HG03064 (cell line): Measurements from ENCODE around the gene TJP2.
"Not testable (repeated sequence)": the region's sequence is repeated elsewhere in the genome, so short reads cannot be mapped to it uniquely, and the experiment has no call there.

Experiments used
- ATAC-seq: cut with Tn5 transposase; IDR thresholded peaks from one replicate; pipeline ENCODE4 v1.9.1; 2021; ENCODE audit warnings: low read depth; ENCODE audit not compliant: unreplicated experiment

TJP2 gene

GRCh38 chr9:69273161-69273560, 99.1 kb downstream of the TJP2 start:
- ATAC-seq, result no peak

- no peak for ATAC-seq
Observed at GRCh38 chr9:69276775-69277174, 102.7 kb downstream of the TJP2 start.

- ATAC-seq, result peak; percentile 75
Observed at GRCh38 chr9:69279084-69279731, 105.1 kb downstream of the TJP2 start.

GRCh38 chr9:69279733-69280132, 105.7 kb downstream of the TJP2 start:
- ATAC-seq, result no peak

GRCh38 chr9:69283003-69283402, 108.9 kb downstream of the TJP2 start:
- no peak for ATAC-seq

- ATAC-seq, result no peak
Observed at GRCh38 chr9:69292078-69292477, 118.0 kb downstream of the TJP2 start.

GRCh38 chr9:69293156-69293555, 119.1 kb downstream of the TJP2 start:
- no peak for ATAC-seq

- no peak for ATAC-seq
Observed at GRCh38 chr9:69295872-69296552, 121.9 kb downstream of the TJP2 start.

- ATAC-seq, result no peak
Observed at GRCh38 chr9:69297300-69297980, 123.4 kb downstream of the TJP2 start.

GRCh38 chr9:69299315-69299714, 125.2 kb downstream of the TJP2 start:
- no peak for ATAC-seq

- no peak for ATAC-seq
Observed at GRCh38 chr9:69299826-69300225, 125.7 kb downstream of the TJP2 start.

GRCh38 chr9:69303331-69303730, 129.3 kb downstream of the TJP2 start:
- ATAC-seq, result no peak

- ATAC-seq, result not testable (repeated sequence)
Observed at GRCh38 chr9:69306895-69307445, 132.9 kb downstream of the TJP2 start.

GRCh38 chr9:69307446-69308205, 133.5 kb downstream of the TJP2 start:
- no peak for ATAC-seq

GRCh38 chr9:69308206-69308931, 134.3 kb downstream of the TJP2 start:
- no peak for ATAC-seq

GRCh38 chr9:69313175-69313574, 139.1 kb downstream of the TJP2 start:
- no peak for ATAC-seq

GRCh38 chr9:69314547-69314946, 140.5 kb downstream of the TJP2 start:
- ATAC-seq, result no peak

GRCh38 chr9:69317081-69317480, 143.0 kb downstream of the TJP2 start:
- ATAC-seq, result no peak

GRCh38 chr9:69317894-69318293, 143.8 kb downstream of the TJP2 start:
- peak; percentile 97 for ATAC-seq
